NB4 (cell line): ENCODE measurements around the gene TMEM63B.

Source experiments
- POLR2A ChIP-seq: IDR thresholded peaks from 2 replicates; pipeline ENCODE4 v1.6.1; 2011; ENCODE audit warnings: mild to moderate bottlenecking; ENCODE audit not compliant: insufficient read length; ENCODE audit errors: extremely low read depth
- TF ChIP-seq, protein P1 (sequence below): IDR thresholded peaks from one replicate; pipeline ENCODE4 v1.5.1; 2012; ENCODE audit warnings: low read depth, low read length

DNA sequence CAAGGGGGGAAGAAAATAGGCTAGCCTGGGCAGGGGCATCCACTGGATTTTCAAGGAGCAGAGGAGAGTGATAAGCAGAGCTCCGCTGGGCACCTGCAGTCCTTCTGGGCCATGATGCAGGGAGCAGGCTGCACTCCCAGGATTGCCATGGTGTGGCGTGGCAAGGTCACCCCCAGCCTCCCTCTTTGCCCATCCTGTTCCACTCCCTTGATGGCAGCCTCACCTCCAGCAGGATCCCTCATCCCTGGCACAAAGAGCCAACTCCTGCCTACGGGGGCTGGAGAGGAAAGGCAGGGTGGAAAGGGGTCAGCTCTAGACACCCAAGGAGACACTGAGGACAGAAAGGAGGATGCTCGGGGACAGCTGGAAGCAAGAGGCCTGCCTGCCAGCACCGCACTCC lies 67.0 kb downstream of the TMEM63B start:
- TF ChIP-seq, protein P1, sequence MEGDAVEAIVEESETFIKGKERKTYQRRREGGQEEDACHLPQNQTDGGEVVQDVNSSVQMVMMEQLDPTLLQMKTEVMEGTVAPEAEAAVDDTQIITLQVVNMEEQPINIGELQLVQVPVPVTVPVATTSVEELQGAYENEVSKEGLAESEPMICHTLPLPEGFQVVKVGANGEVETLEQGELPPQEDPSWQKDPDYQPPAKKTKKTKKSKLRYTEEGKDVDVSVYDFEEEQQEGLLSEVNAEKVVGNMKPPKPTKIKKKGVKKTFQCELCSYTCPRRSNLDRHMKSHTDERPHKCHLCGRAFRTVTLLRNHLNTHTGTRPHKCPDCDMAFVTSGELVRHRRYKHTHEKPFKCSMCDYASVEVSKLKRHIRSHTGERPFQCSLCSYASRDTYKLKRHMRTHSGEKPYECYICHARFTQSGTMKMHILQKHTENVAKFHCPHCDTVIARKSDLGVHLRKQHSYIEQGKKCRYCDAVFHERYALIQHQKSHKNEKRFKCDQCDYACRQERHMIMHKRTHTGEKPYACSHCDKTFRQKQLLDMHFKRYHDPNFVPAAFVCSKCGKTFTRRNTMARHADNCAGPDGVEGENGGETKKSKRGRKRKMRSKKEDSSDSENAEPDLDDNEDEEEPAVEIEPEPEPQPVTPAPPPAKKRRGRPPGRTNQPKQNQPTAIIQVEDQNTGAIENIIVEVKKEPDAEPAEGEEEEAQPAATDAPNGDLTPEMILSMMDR, result no peak
- no peak for TF ChIP-seq POLR2A
